Activated naive CD4-positive, alpha-beta T cell treated with anti-CD3 and anti-CD28 coated beads, Interleukin-2, amount 50 U/mL, for 16 hours (primary cell): ENCODE results near the gene PIK3CG.
A peak's percentile ranks its signal among the peaks of the same experiment; 100 is the strongest.
"Not testable (repeated sequence)": the region's sequence is repeated elsewhere in the genome, so short reads cannot be mapped to it uniquely, and the experiment has no call there.

Experiments
- DNase-seq: peaks from one replicate; pipeline ENCODE4 v3.0.0-alpha.2; 2020

The PIK3CG gene

DNA sequence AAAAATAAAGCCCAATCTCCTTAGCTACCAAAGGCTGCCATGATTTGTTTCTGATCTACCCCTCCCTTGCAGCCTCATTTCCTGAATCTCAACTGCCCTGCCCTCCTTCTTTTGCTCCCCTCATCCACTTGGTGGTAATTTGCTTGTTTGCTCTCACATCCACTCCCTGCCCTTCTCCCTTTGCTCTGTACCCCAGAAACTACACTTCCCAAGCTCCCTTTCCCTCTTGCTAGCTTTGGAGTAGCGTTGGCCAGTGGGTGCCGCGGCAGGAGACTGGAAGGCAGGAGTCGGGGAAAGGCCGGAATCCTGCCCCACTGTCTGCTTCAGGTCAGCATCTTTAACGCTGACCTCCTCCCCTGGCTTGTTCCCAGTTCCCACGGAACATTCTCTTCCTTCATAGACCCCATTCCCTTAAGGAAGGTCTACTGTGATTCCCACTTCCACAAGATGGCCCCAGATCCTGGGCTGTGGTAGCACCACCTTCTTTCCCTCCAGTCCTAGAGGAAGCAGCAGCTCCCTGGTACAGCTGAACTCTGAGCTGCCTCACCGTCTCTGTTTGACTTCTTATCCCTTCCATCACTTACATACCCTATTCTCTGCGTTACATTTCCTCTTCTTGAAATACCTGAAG lies 79.1 kb downstream of the PIK3CG start:
- DNase-seq, result no peak

DNA sequence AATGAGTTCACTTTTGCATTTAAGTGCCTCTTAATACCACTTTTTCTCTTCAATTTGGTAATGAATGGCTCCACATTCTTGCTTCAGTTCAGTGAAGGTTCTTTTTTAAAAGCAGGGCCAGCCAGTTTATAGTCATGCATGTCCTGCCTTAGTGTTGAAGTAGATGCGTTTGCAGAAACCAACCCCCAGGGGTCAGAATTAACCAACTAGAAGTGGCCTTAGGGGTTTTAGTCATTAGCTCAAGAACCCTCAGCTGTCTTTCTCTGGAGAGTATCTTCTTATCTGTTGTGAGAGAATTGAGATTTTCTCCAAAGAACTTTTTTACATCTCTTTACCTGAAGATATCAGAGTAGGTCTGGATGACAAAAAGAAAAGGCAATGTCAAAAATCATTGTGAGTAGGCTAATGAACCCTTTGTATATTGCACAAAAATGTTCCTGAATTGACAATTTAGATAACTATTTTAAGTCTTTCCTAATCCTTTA lies 82.2 kb downstream of the PIK3CG start:
- DNase-seq, result peak; percentile 13

DNA sequence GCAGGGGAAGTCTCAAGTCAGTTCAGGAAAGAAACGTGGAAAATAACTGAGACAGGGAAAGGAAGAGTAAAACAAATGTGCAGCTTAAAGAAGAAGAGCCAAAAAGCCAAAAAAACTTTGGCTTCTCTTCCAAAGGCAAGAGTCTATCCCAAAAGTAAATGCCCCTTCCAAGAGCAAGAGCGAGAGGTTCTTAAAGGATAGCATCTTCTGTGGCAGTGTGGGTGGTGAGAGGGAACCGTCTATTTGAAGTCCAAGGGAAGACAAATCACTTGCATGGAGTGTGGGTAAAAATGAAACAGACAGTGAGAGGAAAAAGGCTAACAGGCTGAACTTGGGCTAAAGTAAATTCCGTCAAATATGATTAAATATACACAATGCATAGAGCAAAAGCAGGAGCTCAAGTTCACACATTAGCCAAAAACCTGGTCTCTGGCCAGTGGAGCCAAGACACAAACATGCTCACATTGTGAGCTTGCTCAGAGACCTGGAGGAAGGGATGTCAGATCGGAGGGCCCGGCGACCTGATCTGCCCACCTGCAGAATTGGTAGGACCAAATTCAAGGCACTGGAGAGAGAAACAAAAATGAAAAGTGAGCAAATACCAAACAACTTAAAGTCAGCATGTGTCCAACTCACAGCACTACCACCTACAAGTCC lies 87.0 kb downstream of the PIK3CG start:
- no peak for DNase-seq

- DNase-seq, result no peak
Measured at GRCh38 chr7:106952658-106953231, 87.7 kb downstream of the PIK3CG start.

GRCh38 chr7:106954840-106955239 lies 89.8 kb downstream of the PIK3CG start:
- no peak for DNase-seq

- DNase-seq, result not testable (repeated sequence)
Measured at GRCh38 chr7:106955857-106956256, 90.8 kb downstream of the PIK3CG start.
